ENCODE measurements around the gene DLX5. TPM values are rescaled to one million over a fixed set of nuclear protein-coding genes. Genes with fewer than 3 reads are reported as not detected.

Gene DLX5
- total RNA-seq, 1 experiment from 2014 or later: not detected

DNA sequence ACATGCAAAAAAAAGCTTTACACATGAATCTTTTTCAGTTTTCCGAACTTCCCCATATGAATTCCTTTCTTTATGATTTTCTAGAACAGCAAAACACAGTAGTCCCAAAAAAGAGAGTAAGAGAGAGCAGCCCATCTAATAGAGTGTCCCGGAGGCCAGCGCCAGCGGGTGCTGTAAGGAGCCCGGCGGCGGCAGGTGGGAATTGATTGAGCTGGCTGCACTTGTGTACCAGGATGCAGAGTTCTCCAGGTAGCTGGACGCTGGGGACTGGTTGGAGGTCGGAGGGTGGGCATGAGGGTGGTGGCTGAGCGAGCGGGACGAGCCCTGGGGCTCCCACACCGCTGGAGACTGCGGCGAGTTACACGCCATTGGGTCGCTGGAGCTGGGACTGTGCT is 4.0 kb downstream of the DLX5 start:
- DNase-seq: no peak
- no peaks in the 10 kb centered on the region for H3K27me3 ChIP-seq (ENCODE audit: low read length)

DNA sequence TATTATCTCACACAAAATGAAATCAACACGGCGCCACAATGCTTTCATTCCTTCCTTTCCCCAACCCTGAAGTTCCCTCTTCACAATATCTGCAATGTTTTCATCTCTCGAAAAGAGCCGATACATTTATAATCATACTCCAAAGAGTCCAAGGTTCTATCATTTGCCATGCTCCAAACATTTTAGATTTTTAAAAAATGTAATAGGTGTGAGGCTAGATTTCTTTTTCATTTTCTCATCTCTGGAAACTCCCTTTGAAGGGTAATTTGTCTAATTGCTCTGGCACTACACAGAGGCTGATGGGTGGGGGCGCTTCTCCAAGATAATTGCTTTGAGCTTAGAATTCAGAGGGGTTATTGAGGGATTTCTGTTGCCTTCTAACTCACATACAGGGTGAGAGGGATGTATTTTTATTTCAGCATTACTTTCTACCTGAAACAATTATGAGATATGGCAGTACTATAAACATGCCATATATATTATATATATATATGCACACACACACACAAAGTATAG is 4.9 kb downstream of the DLX5 start:
- no peak for DNase-seq
- no peaks in the 10 kb centered on the region for H4K20me1 ChIP-seq (ENCODE audit: insufficient read depth, low read depth, low read length)
- no peak overlapping the region for H3K4me3 ChIP-seq (ENCODE audit: low read length)
- no peaks in the 10 kb centered on the region for H3K36me3 ChIP-seq (ENCODE audit: insufficient read depth, low read length)
- no peaks in the 10 kb centered on the region for H3K79me2 ChIP-seq (ENCODE audit: low read length)
- H3K4me1 ChIP-seq (ENCODE audit: low read length): no peaks in the 10 kb centered on the region
- no peaks in the 10 kb centered on the region for H3K9me3 ChIP-seq (ENCODE audit: low read length)
- H3K4me2 ChIP-seq (ENCODE audit: low read depth, low read length, poor library complexity, severe bottlenecking): no peak overlapping the region
- H3K27ac ChIP-seq (ENCODE audit: low read length): no peak overlapping the region
- no peaks in the 10 kb centered on the region for H3K27me3 ChIP-seq (ENCODE audit: low read length)
- no peak overlapping the region for H3K9ac ChIP-seq (ENCODE audit: low read length)
- no peaks in the 10 kb centered on the region for H3K9me2 ChIP-seq (replicated peaks; ENCODE audit: insufficient read depth, low read length)
- no peak overlapping the region for H2AFZ ChIP-seq (ENCODE audit: low read length)

More for the DNA sequence above, 4.0 kb downstream of the DLX5 start:
- H3K9me3 ChIP-seq (ENCODE audit: low read length): no peaks in the 10 kb centered on the region
- no peak overlapping the region for H3K4me2 ChIP-seq (ENCODE audit: low read depth, low read length, poor library complexity, severe bottlenecking)
- no peaks in the 10 kb centered on the region for H3K36me3 ChIP-seq (ENCODE audit: insufficient read depth, low read length)
- no peaks in the 10 kb centered on the region for H4K20me1 ChIP-seq (ENCODE audit: insufficient read depth, low read depth, low read length)
- no peak overlapping the region for H3K4me3 ChIP-seq (ENCODE audit: low read length)
- no peak overlapping the region for H3K27ac ChIP-seq (ENCODE audit: low read length)
- no peaks in the 10 kb centered on the region for H3K9me2 ChIP-seq (replicated peaks; ENCODE audit: insufficient read depth, low read length)
- no peaks in the 10 kb centered on the region for H3K79me2 ChIP-seq (ENCODE audit: low read length)
- H3K4me1 ChIP-seq (ENCODE audit: low read length): no peaks in the 10 kb centered on the region
- H3K9ac ChIP-seq (ENCODE audit: low read length): no peak overlapping the region
- H2AFZ ChIP-seq (ENCODE audit: low read length): no peak overlapping the region

DNA sequence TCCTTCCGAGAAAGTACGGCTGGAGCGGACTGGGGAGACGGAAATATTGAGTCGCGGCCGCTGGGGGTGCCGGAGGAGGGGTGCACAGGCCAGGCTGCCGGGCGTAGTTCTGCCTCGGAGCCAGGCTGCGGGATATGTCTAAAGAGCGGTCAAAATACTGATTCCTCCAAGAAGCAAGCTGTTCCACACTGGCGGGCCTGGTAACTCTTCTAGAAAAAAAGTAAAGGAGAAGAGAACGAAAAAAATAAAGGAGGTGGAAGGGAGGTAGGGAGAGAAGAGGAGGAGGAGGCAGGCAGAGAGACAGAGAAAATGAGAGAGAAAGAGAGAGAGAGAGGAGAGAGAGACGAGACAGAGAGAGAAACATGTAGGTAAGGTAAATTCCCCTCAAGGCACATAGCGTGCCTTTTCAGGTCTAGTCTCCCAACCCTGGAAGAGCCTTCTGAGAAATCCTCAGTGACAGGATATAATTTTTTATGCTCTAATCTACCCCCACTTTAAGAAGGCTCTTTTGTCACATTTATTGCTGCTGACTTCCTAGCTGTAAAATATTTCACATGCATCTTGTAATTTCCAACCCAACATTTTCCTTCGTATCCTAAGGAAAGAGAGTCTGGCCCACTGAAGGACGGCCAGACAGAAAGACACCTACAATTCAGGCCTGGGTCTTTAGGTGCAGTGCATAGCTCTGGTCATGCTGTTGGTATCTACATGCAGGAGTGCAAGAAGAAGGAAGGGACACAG is 5.7 kb downstream of the DLX5 start:
- no peak for DNase-seq
- Histone ChIP-seq H3K4me2 (ENCODE audit: low read depth, low read length, poor library complexity, severe bottlenecking) (no peak overlapping the region), H3K4me1 (ENCODE audit: low read length) (no peaks in the 10 kb centered on the region), H3K27ac (ENCODE audit: low read length) (no peak overlapping the region), H2AFZ (ENCODE audit: low read length) (no peak overlapping the region), H3K9ac (ENCODE audit: low read length) (no peak overlapping the region), H3K27me3 (ENCODE audit: low read length) (no peaks in the 10 kb centered on the region), H3K9me3 (ENCODE audit: low read length) (no peaks in the 10 kb centered on the region), H3K79me2 (ENCODE audit: low read length) (no peaks in the 10 kb centered on the region), H4K20me1 (ENCODE audit: insufficient read depth, low read depth, low read length) (no peaks in the 10 kb centered on the region), H3K36me3 (ENCODE audit: insufficient read depth, low read length) (no peaks in the 10 kb centered on the region), H3K9me2 (replicated peaks; ENCODE audit: insufficient read depth, low read length) (no peaks in the 10 kb centered on the region), H3K4me3 (ENCODE audit: low read length) (no peak overlapping the region)

DNA sequence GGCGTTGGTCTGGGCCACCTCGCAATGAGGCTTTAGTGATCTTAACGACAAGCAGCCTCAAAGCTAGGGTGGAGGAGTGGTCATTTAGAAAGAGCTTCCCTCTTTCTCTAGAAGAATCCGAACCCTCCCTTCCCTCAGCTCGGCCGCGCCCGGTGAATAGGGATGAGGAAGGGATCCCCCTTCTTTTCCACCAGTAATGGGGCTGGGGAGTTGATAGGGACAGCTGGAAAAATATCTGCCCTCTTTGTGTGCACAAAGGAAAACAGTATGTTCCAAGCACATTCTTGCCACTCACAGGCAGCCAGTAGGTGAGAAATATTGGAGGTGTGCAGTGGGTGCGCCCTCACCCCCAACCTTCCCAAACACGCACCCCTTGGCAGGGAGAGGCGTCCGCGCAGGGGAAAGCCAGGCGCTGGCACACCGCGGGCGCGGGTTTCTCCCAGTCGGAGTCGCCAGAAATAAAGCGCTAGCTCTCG is 6.5 kb downstream of the DLX5 start:
- Histone ChIP-seq H3K4me2 (ENCODE audit: low read depth, low read length, poor library complexity, severe bottlenecking) (no peak overlapping the region), H3K9me3 (ENCODE audit: low read length) (no peaks in the 10 kb centered on the region), H3K27ac (ENCODE audit: low read length) (no peak overlapping the region), H3K4me3 (ENCODE audit: low read length) (no peak overlapping the region), H3K9me2 (replicated peaks; ENCODE audit: insufficient read depth, low read length) (no peaks in the 10 kb centered on the region), H4K20me1 (ENCODE audit: insufficient read depth, low read depth, low read length) (no peaks in the 10 kb centered on the region), H3K27me3 (ENCODE audit: low read length) (no peaks in the 10 kb centered on the region), H3K4me1 (ENCODE audit: low read length) (no peaks in the 10 kb centered on the region), H2AFZ (ENCODE audit: low read length) (no peak overlapping the region), H3K79me2 (ENCODE audit: low read length) (no peaks in the 10 kb centered on the region), H3K36me3 (ENCODE audit: insufficient read depth, low read length) (no peaks in the 10 kb centered on the region), H3K9ac (ENCODE audit: low read length) (no peak overlapping the region)
- DNase-seq: no peak

DNA sequence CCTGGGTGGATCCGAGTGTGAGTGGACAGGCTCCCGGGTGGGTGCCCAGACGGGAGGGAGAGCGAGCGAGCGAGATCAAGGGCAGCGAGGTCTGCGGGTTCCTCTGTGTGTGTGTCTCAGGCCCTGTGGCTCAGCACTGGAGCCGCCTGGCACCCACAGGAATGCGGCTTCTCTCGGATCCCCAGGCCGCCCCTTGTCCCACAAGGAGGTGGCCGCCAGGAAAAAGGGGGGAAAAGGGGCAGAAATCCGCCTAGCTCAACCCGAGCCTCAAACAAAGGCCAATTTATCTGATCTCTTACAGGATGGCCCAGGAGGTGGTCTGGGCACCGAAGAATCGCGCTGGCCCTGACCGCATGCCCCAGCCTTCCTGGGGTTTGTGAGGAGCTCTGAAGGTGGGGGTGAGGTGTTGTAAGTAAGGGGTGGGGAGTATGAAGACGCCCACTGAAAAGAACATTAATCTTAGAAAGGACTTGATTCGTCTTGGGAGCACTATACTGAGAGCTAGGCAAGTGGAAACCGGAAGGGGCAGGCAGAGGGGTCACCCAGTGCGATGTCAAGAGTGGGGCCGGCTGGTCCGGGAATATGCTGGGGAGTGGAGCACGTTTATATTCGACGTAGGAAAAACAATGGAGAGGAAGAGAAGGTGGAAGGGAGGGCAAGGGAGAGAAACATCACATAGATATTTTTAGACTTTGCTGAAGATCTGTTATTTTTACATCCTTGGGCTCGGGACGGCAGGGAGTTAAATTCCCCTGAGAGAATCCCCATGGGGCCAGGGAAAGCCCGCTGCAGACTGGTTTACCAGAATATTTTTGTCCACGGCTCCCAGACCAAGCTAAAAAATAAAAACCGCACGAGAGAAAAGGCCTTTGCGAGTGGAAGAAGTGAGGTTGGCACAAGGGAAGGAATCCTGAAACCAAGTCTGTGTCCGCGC is 7.2 kb downstream of the DLX5 start:
- H4K20me1 ChIP-seq (ENCODE audit: insufficient read depth, low read depth, low read length): no peaks in the 10 kb centered on the region
- DNase-seq: no peak
- H3K9ac ChIP-seq (ENCODE audit: low read length): no peak overlapping the region
- H3K4me3 ChIP-seq (ENCODE audit: low read length): no peak overlapping the region
- H3K4me1 ChIP-seq (ENCODE audit: low read length): no peaks in the 10 kb centered on the region
- H3K27ac ChIP-seq (ENCODE audit: low read length): no peak overlapping the region
- H3K79me2 ChIP-seq (ENCODE audit: low read length): no peaks in the 10 kb centered on the region
- H3K4me2 ChIP-seq (ENCODE audit: low read depth, low read length, poor library complexity, severe bottlenecking): no peak overlapping the region
- no peak overlapping the region for H2AFZ ChIP-seq (ENCODE audit: low read length)
- no peaks in the 10 kb centered on the region for H3K27me3 ChIP-seq (ENCODE audit: low read length)
- no peaks in the 10 kb centered on the region for H3K36me3 ChIP-seq (ENCODE audit: insufficient read depth, low read length)
- no peaks in the 10 kb centered on the region for H3K9me3 ChIP-seq (ENCODE audit: low read length)
- no peaks in the 10 kb centered on the region for H3K9me2 ChIP-seq (replicated peaks; ENCODE audit: insufficient read depth, low read length)

DNA sequence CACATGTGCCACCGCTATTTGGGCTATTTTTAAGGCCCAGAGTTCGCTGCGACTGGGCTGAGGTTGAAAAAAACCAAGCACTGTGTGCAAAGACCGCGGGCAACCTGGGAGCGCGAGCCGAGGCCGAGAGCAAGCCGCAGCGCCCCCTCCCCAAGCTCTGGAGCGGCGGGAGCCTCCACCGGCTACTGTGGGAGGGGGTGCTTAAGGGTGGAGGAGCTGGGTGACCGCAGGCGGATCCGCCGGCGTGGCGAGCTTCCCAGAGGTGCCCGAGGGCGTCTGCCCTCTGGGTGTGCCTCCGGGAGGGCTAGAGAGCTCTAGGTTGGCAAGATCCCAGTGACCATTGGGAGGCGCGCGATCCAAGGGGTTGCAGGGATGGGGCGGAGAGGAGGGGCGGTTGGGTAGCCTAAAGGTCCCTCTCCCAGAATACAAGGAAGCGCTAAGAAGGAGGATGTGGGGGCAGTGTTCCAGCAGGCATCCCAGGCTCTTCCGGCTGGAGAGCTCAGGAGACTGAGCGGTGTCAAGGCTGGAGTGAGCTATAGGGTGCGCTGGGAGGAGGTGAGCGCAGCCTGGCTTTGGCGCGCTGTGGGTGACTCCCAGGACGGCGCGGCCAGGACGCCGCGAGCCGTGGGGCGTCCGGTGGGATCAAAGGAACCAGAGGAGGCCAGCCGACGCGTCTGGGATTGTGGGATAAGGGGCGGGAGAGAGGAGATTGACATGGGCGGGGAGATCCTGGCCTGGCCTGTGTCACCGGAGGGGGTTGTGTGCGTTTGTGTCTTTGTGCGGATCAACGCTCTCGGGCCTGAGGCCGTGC is 8.0 kb downstream of the DLX5 start:
- Histone ChIP-seq H3K4me3 (ENCODE audit: low read length) (no peak overlapping the region), H3K36me3 (ENCODE audit: insufficient read depth, low read length) (no peaks in the 10 kb centered on the region), H3K9ac (ENCODE audit: low read length) (no peak overlapping the region), H2AFZ (ENCODE audit: low read length) (no peak overlapping the region), H3K27me3 (ENCODE audit: low read length) (no peaks in the 10 kb centered on the region), H3K79me2 (ENCODE audit: low read length) (no peaks in the 10 kb centered on the region), H3K4me2 (ENCODE audit: low read depth, low read length, poor library complexity, severe bottlenecking) (no peak overlapping the region), H3K4me1 (ENCODE audit: low read length) (no peaks in the 10 kb centered on the region), H3K27ac (ENCODE audit: low read length) (no peak overlapping the region), H3K9me2 (replicated peaks; ENCODE audit: insufficient read depth, low read length) (no peaks in the 10 kb centered on the region), H4K20me1 (ENCODE audit: insufficient read depth, low read depth, low read length) (no peaks in the 10 kb centered on the region), H3K9me3 (ENCODE audit: low read length) (no peaks in the 10 kb centered on the region)
- DNase-seq: no peak

DNA sequence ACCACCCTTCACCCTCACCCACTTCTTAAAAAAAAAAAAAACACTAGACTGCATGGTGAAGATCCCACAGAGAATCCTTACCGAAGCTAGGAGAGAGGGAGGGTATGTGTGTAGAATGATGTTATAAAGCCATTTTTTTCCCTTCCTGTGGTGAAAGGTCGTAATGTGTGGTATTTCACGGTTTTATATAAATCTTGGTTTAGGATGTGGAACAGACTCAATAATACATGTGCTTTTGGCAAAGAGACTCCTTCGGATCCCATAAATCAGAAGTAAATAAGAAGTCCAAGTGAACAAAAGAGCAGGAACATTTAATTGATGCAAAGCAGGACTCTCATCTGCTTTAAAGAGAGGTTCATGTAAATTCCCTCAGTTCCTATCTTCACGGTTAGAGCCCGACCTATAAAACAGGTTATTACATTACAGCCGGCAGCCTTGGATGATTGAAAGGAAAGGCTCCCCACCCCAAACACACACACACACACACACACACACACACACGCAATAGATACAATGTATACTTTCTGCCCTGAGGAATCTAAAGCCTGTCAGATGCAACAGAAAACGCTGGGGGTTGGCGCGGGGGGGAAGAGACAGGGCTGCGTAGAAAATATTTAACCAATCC is 8.8 kb downstream of the DLX5 start:
- Histone ChIP-seq H4K20me1 (ENCODE audit: insufficient read depth, low read depth, low read length) (no peaks in the 10 kb centered on the region), H3K36me3 (ENCODE audit: insufficient read depth, low read length) (no peaks in the 10 kb centered on the region), H3K4me3 (ENCODE audit: low read length) (no peak overlapping the region), H3K9ac (ENCODE audit: low read length) (no peak overlapping the region), H2AFZ (ENCODE audit: low read length) (no peak overlapping the region), H3K9me2 (replicated peaks; ENCODE audit: insufficient read depth, low read length) (no peaks in the 10 kb centered on the region), H3K4me2 (ENCODE audit: low read depth, low read length, poor library complexity, severe bottlenecking) (no peak overlapping the region), H3K4me1 (ENCODE audit: low read length) (no peaks in the 10 kb centered on the region), H3K27me3 (ENCODE audit: low read length) (no peaks in the 10 kb centered on the region), H3K27ac (ENCODE audit: low read length) (no peak overlapping the region), H3K9me3 (ENCODE audit: low read length) (no peaks in the 10 kb centered on the region), H3K79me2 (ENCODE audit: low read length) (no peaks in the 10 kb centered on the region)
- DNase-seq: no peak

All from Karpas-422 (cell line).